GM10266 (cell line): ENCODE results near the gene FSTL4.

Experiments used
- DNase-seq: peaks from one replicate; pipeline ENCODE4 v3.0.0; 2012; ENCODE audit errors: extremely low spot score
- TF ChIP-seq, protein P1 (sequence below): IDR thresholded peaks from 2 replicates; pipeline ENCODE4 v1.5.1; 2012; ENCODE audit warnings: mild to moderate bottlenecking, low read depth; ENCODE audit not compliant: control insufficient read depth, insufficient read depth; ENCODE audit errors: missing control alignments

The FSTL4 gene

DNA sequence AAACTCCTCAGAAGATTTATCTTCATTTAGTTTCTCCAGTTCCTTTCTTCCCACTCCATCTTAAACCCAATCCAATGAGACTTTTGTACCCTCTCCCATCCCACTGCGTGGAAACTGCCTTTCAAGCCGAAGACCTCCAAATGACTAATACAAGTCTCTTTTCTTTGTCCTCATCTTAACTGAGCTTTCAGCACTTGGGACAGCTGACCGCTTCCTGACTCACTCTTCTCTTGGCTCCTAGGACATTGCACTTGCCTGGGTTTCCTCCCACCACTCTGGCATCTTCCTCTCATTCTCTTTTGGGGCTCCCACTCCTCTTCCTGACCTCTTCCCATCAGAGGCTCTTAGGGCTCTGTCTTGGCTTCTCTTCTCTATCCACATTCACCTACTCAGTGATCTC lies 316.8 kb downstream of the FSTL4 start:
- TF ChIP-seq, protein P1, sequence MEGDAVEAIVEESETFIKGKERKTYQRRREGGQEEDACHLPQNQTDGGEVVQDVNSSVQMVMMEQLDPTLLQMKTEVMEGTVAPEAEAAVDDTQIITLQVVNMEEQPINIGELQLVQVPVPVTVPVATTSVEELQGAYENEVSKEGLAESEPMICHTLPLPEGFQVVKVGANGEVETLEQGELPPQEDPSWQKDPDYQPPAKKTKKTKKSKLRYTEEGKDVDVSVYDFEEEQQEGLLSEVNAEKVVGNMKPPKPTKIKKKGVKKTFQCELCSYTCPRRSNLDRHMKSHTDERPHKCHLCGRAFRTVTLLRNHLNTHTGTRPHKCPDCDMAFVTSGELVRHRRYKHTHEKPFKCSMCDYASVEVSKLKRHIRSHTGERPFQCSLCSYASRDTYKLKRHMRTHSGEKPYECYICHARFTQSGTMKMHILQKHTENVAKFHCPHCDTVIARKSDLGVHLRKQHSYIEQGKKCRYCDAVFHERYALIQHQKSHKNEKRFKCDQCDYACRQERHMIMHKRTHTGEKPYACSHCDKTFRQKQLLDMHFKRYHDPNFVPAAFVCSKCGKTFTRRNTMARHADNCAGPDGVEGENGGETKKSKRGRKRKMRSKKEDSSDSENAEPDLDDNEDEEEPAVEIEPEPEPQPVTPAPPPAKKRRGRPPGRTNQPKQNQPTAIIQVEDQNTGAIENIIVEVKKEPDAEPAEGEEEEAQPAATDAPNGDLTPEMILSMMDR, result no peak
- DNase-seq, result no peak

DNA sequence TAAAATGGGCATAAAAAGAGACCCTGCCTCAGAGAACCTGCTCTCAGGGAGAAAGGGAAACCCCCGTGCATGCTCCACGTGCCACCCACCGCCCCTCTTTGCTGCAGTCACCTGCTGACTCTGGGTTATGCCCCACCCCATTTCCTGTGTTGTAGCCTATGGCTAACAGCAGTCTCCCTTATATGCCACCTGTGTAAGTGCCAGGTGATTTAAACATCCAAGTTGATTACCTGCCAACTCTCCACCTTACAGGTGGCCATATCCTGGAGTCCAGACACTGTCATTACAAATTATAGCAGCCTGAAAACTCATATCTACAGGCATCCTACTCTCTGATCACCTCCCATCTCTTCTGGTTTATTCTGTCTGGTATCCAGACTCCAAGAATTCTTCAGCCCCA lies 318.0 kb downstream of the FSTL4 start:
- no peak for DNase-seq
- TF ChIP-seq, protein P1, result no peak

DNA sequence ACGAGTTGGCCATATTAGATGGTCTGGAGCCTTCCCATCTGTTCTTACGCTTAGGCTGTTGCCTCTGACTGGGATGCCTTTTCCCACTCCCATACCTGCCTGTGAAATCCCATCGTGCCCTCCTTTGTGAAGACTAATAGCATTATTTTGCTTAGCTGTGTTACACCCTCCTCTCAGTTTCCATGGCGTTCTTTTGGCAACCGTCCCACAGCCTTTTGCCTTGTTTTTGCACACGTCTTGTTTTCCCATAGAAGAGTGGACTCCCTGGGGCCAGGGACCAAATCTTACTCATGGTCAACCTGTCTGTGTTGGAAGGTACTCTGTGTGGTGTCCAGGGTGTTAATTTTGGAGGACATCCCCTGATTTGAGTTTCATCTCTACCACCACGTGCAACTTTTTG lies 318.4 kb downstream of the FSTL4 start:
- DNase-seq, result no peak
- TF ChIP-seq, protein P1, result no peak

DNA sequence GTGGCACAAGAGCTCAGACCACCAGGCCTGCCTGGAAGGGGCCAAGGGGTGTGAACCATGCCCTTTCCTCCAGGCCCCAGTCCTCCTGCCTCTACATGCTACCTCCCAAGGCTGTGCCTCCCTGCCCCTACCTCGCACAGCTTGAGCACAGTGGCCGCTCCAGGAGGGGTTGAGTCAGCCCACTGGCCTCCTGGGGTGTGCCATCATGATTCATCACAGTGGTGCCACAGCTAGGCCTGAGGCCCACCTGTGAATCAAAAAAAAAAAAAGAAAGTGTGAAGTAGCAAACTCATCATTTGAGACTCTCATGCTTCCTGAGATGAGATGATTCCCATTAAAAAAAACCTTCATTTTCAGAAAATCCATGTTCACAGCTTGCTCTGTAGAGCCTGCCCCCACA lies 320.0 kb downstream of the FSTL4 start:
- no peak for DNase-seq
- TF ChIP-seq, protein P1, result no peak

DNA sequence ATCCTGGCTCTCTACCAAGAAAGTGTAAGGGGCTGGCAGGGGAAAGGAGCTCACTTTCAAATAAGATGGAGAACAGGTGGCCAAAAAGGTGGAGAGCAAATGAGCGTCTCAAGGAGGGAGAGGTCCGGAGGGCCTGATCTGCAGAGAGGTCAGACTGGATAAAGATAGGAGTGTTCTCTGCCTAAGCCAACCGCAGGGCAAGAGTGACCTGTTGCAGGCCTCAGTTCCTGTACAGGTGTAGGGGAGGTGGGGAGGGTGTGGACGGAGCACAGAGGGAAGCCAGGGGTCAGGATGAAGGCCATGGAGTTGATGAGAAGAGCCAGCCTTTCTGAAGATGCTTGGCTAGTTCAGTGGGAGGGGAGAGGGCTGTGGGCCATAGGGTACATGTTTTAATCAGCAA lies 320.8 kb downstream of the FSTL4 start:
- no peak for DNase-seq
- TF ChIP-seq, protein P1, result no peak

DNA sequence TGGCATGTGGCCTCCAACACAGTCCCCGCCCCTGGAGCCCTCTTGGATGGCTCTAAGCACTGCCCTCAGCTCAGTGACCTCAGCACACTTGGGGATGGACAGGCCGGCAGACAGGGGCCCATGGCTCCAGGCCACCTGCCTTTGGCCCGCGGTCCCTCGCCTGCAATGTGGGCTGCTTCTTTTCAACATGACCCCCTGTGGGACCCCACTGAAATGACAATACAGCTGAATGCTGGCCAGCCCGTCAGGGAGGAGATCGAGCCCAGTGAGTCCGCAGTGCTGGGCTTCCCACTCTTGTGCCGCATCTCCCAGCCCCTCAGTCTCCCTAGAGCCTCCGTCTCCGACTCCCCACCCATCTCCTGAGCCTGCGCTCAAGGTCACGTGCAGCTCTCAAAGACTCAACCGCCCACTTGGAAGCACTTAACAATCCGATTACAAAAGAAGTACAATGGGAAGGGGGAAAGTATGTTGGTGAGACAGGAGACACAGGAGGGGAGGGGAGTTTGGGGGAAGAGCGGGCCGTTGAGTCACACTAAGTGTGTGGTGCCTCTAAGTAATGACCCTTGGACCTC lies 321.6 kb downstream of the FSTL4 start:
- DNase-seq, result no peak
- TF ChIP-seq, protein P1, result no peak

DNA sequence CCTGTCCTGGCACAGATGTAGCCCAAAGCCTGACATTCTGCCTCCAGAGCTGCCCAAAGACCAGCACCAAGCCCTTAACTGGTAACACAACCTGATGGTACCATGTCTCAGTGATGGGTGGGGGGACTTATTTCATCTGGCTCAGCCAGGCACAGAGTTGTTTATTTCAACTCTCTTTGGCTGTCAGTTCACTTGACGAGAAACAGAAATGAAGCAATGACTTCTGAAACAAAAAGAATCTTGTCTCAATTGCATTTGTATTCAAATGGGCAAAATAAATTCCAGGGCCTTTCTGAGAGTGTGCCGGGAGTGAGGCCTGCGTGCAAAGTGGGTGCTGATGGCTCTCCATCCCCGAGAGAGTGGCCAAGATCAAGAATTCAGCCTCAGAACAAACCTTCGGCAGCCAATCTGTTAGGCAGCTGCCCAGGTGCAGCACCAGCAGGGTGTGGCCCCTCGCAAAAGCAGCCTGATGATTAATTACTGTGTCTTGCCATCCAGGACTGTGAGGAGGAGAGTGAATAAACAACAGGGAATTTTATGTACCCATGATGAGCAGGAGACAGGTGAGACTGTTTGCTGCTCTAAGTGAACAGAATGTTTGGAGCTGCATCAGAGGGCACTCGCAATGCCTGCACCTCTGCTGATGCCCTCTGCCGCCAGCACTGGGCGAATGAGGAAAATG lies 322.5 kb downstream of the FSTL4 start:
- TF ChIP-seq, protein P1, result no peak
- DNase-seq, result no peak
